ENCODE results near the gene C1orf210.

The C1orf210 gene

DNA sequence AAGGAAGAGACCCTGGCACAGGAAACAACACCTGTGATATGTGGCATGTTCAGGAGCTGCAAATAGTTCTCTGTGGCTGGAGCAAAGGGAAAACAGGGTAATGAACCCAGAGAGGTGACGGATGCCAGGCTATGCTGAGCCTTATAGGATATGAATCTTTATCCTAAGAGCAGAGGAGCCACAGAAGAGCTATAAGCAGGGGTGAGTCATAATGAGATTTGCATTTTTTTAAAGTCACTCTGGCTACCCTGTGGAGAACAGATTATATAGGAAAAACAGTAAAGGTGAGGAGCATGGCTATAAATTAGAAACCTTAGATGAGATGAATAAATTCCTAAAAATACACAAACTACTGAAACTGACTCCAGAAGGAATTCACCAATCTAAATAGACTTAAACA is 39.4 kb upstream of the C1orf210 start:
- DNase-seq (ENCODE audit: low read depth, low spot score), result no peak
- Histone ChIP-seq H3K9ac (ENCODE audit: insufficient read length, low read depth) (no peak overlapping the region), H3K4me1 (ENCODE audit: insufficient read depth, insufficient read length) (peaks cover 9% of the 10 kb centered on the region), H3K4me3 (ENCODE audit: insufficient read length, low read depth) (no peak overlapping the region), H3K9me3 (ENCODE audit: insufficient read depth, low read length) (peaks cover 34% of the 10 kb centered on the region), H3K36me3 (ENCODE audit: insufficient read depth, insufficient read length, low read length) (no peaks in the 10 kb centered on the region), H3K27me3 (ENCODE audit: insufficient read depth, insufficient read length) (no peaks in the 10 kb centered on the region)
- TF ChIP-seq ZNF274 (IDR thresholded peaks at IDR 0.05; ENCODE audit: low read depth, low read length) (no peak), YY1 (IDR thresholded peaks at IDR 0.05; ENCODE audit: insufficient read depth, insufficient read length) (no peak), SUZ12 (IDR thresholded peaks at IDR 0.05; ENCODE audit: extremely low read depth, insufficient read depth, insufficient read length) (no peak)

DNA sequence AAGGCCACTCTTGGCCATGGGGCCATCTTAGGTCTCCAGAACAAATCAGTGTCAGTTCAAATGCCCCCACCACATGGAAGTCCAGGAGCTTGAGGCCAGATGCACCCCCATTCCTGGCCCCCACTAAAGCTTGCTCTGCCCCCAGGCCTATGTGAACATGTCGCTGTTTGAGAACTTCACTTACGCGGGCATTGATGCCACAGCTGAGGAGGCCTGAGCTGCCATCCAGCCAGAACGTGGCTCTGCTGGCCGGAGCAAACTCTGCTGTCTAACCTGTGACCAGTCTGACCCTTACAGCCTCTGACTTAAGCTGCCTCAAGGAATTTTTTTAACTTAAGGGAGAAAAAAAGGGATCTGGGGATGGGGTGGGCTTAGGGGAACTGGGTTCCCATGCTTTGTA is 37.1 kb upstream of the C1orf210 start:
- Histone ChIP-seq H3K9ac (ENCODE audit: insufficient read length, low read depth) (no peak overlapping the region), H3K4me3 (ENCODE audit: insufficient read length, low read depth) (no peak overlapping the region), H3K4me1 (ENCODE audit: insufficient read depth, insufficient read length) (peaks cover 13% of the 10 kb centered on the region), H3K27me3 (ENCODE audit: insufficient read depth, insufficient read length) (no peaks in the 10 kb centered on the region), H3K36me3 (ENCODE audit: insufficient read depth, insufficient read length, low read length) (no peaks in the 10 kb centered on the region), H3K9me3 (ENCODE audit: insufficient read depth, low read length) (peaks cover 25% of the 10 kb centered on the region)
- DNase-seq (ENCODE audit: low read depth, low spot score), result no peak
- no peak for TF ChIP-seq SUZ12 (IDR thresholded peaks at IDR 0.05; ENCODE audit: extremely low read depth, insufficient read depth, insufficient read length)
- TF ChIP-seq ZNF274 (IDR thresholded peaks at IDR 0.05; ENCODE audit: low read depth, low read length), result no peak
- no peak for TF ChIP-seq YY1 (IDR thresholded peaks at IDR 0.05; ENCODE audit: insufficient read depth, insufficient read length)

DNA sequence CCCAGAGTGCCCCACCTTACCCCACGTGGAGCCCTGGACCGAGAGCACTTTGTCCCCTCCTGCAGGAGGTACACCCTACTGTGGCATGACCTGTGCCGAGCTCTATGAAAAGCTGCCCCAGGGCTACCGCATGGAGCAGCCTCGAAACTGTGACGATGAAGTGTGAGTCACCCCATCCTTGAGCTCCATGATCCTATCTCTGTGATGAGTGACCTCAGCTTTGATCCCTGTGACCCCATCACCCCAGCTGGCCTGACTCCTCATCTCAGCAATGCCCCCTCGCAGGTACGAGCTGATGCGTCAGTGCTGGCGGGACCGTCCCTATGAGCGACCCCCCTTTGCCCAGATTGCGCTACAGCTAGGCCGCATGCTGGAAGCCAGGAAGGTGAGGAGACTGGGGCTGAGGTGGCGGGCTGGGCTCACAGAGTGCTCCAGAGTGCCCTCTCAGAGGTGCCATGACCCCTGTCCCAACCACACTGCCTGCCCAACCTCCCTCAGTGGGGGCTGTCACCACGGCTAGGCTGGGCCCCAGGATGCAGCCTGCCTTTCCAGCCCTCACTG is 36.0 kb upstream of the C1orf210 start:
- H3K36me3 ChIP-seq (ENCODE audit: insufficient read depth, insufficient read length, low read length), result no peaks in the 10 kb centered on the region
- peaks cover 16% of the 10 kb centered on the region for H3K9me3 ChIP-seq (ENCODE audit: insufficient read depth, low read length)
- no peak overlapping the region for H3K4me3 ChIP-seq (ENCODE audit: insufficient read length, low read depth)
- TF ChIP-seq SUZ12 (IDR thresholded peaks at IDR 0.05; ENCODE audit: extremely low read depth, insufficient read depth, insufficient read length), result no peak
- TF ChIP-seq YY1 (IDR thresholded peaks at IDR 0.05; ENCODE audit: insufficient read depth, insufficient read length), result no peak
- TF ChIP-seq ZNF274 (IDR thresholded peaks at IDR 0.05; ENCODE audit: low read depth, low read length), result no peak
- DNase-seq (ENCODE audit: low read depth, low spot score), result no peak
- no peak overlapping the region for H3K9ac ChIP-seq (ENCODE audit: insufficient read length, low read depth)
- H3K4me1 ChIP-seq (ENCODE audit: insufficient read depth, insufficient read length), result peaks cover 13% of the 10 kb centered on the region
- H3K27me3 ChIP-seq (ENCODE audit: insufficient read depth, insufficient read length), result no peaks in the 10 kb centered on the region

DNA sequence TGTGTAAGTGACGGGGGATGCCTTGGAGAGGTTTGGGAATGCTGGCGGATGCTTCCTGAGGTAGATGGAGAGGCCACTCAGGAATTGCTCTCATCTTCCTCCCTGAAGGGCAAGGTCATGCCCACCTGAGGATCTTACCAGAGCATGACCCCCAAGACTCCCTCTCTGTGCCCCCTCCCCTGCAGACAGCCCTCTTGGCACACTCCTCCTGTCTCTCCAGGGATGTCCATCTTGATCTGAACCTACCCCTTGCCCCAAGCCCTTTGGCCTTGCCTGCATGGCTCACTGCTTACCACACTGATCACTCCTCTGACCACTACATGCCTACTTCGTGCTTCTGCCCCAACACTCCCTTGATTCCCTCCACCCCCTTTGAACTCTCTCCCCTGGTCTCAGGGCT is 34.4 kb upstream of the C1orf210 start:
- no peaks in the 10 kb centered on the region for H3K36me3 ChIP-seq (ENCODE audit: insufficient read depth, insufficient read length, low read length)
- H3K9me3 ChIP-seq (ENCODE audit: insufficient read depth, low read length), result 0 out of 2 replicates have a peak, but pooled peaks cover under 1% of the 10 kb centered on the region
- H3K27me3 ChIP-seq (ENCODE audit: insufficient read depth, insufficient read length), result no peaks in the 10 kb centered on the region
- TF ChIP-seq YY1 (IDR thresholded peaks at IDR 0.05; ENCODE audit: insufficient read depth, insufficient read length), result no peak
- TF ChIP-seq ZNF274 (IDR thresholded peaks at IDR 0.05; ENCODE audit: low read depth, low read length), result no peak
- no peak for TF ChIP-seq SUZ12 (IDR thresholded peaks at IDR 0.05; ENCODE audit: extremely low read depth, insufficient read depth, insufficient read length)
- H3K4me3 ChIP-seq (ENCODE audit: insufficient read length, low read depth), result no peak overlapping the region
- no peak for DNase-seq (ENCODE audit: low read depth, low spot score)
- H3K9ac ChIP-seq (ENCODE audit: insufficient read length, low read depth), result no peak overlapping the region
- peaks cover 16% of the 10 kb centered on the region for H3K4me1 ChIP-seq (ENCODE audit: insufficient read depth, insufficient read length)

DNA sequence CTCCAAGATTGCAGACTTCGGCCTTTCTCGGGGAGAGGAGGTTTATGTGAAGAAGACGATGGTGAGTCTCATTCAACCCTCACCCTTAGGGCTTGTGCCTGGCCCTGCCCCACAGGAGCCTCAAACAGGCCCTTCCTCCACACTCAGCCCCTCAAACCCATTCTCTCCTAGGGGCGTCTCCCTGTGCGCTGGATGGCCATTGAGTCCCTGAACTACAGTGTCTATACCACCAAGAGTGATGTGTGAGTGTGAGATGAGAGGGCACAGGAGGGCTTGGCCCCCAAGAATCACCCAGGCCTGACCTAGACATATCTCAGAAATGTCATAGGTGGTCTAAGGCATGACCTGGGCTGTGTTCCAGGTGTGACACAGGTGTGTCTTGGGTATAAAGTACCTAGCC is 33.9 kb upstream of the C1orf210 start:
- H3K4me1 ChIP-seq (ENCODE audit: insufficient read depth, insufficient read length), result peaks cover 14% of the 10 kb centered on the region
- H3K36me3 ChIP-seq (ENCODE audit: insufficient read depth, insufficient read length, low read length), result no peaks in the 10 kb centered on the region
- no peak for DNase-seq (ENCODE audit: low read depth, low spot score)
- TF ChIP-seq ZNF274 (IDR thresholded peaks at IDR 0.05; ENCODE audit: low read depth, low read length), result no peak
- TF ChIP-seq YY1 (IDR thresholded peaks at IDR 0.05; ENCODE audit: insufficient read depth, insufficient read length), result no peak
- TF ChIP-seq SUZ12 (IDR thresholded peaks at IDR 0.05; ENCODE audit: extremely low read depth, insufficient read depth, insufficient read length), result no peak
- H3K9me3 ChIP-seq (ENCODE audit: insufficient read depth, low read length), result no peaks in the 10 kb centered on the region
- no peak overlapping the region for H3K9ac ChIP-seq (ENCODE audit: insufficient read length, low read depth)
- H3K27me3 ChIP-seq (ENCODE audit: insufficient read depth, insufficient read length), result no peaks in the 10 kb centered on the region
- H3K4me3 ChIP-seq (ENCODE audit: insufficient read length, low read depth), result no peak overlapping the region

DNA sequence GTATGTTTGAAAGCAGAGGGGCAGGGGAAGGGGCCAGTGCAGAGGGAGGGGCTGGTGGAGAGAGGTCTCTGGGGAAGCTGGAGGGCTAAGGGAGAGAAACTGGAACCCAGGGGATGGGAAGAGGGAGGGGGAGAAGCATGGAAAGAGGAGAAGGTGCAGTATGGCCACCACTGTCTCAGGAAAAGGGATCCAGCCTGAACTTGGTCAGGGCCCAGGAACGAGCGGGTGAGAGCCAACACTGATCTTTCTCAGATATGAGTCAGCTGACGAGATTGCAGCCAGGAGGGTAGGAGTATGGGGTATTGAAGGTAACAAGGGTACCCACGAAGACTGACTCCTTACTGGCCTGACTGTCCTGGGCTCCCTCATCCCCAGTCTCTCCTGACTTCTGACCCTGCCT is 33.5 kb upstream of the C1orf210 start:
- Histone ChIP-seq H3K36me3 (ENCODE audit: insufficient read depth, insufficient read length, low read length) (no peaks in the 10 kb centered on the region), H3K9me3 (ENCODE audit: insufficient read depth, low read length) (no peaks in the 10 kb centered on the region), H3K4me1 (ENCODE audit: insufficient read depth, insufficient read length) (peaks cover 14% of the 10 kb centered on the region), H3K9ac (ENCODE audit: insufficient read length, low read depth) (no peak overlapping the region), H3K27me3 (ENCODE audit: insufficient read depth, insufficient read length) (no peaks in the 10 kb centered on the region), H3K4me3 (ENCODE audit: insufficient read length, low read depth) (no peak overlapping the region)
- TF ChIP-seq SUZ12 (IDR thresholded peaks at IDR 0.05; ENCODE audit: extremely low read depth, insufficient read depth, insufficient read length), result no peak
- no peak for TF ChIP-seq ZNF274 (IDR thresholded peaks at IDR 0.05; ENCODE audit: low read depth, low read length)
- no peak for TF ChIP-seq YY1 (IDR thresholded peaks at IDR 0.05; ENCODE audit: insufficient read depth, insufficient read length)
- DNase-seq (ENCODE audit: low read depth, low spot score), result no peak

DNA sequence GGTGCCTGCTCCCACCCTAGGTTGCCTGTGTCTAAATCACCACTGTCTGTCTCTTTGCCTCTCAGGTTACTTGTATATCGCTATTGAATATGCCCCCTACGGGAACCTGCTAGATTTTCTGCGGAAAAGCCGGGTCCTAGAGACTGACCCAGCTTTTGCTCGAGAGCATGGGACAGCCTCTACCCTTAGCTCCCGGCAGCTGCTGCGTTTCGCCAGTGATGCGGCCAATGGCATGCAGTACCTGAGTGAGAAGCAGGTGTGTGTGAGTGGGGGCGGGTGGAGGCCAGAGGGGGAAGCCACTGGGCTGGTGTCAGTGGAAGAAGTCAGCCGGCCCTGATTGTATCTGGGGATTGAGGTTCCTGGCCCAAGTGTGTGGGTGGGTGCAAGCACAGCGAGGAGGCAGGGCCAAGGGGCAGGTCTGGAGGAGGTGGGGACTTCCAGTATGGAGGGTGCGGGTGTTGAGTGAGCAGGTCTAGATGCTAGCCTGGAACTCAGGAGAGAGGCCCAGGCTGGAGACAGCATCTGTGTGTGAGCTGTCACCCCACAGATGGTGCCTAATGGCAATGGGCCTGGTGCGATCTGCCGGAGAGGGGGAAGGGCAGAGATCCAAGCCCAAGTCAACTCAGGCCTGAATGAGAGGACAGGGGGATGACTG is 32.6 kb upstream of the C1orf210 start:
- Histone ChIP-seq H3K9ac (ENCODE audit: insufficient read length, low read depth) (no peak overlapping the region), H3K27me3 (ENCODE audit: insufficient read depth, insufficient read length) (no peaks in the 10 kb centered on the region), H3K4me3 (ENCODE audit: insufficient read length, low read depth) (no peak overlapping the region), H3K36me3 (ENCODE audit: insufficient read depth, insufficient read length, low read length) (no peaks in the 10 kb centered on the region), H3K4me1 (ENCODE audit: insufficient read depth, insufficient read length) (peaks cover 14% of the 10 kb centered on the region), H3K9me3 (ENCODE audit: insufficient read depth, low read length) (no peaks in the 10 kb centered on the region)
- TF ChIP-seq ZNF274 (IDR thresholded peaks at IDR 0.05; ENCODE audit: low read depth, low read length) (no peak), YY1 (IDR thresholded peaks at IDR 0.05; ENCODE audit: insufficient read depth, insufficient read length) (no peak), SUZ12 (IDR thresholded peaks at IDR 0.05; ENCODE audit: extremely low read depth, insufficient read depth, insufficient read length) (no peak)
- DNase-seq (ENCODE audit: low read depth, low spot score), result no peak

Data from NT2/D1 (cell line).